ENCODE results near the gene GPRIN2.
"Not testable (repeated sequence)": the region's sequence is repeated elsewhere in the genome, so short reads cannot be mapped to it uniquely, and the experiment has no call there.

GPRIN2 gene

GRCh38 chr10:46556515-46557318, at the start of gene GPRIN2:
Gene GPRIN2 (minus strand): TSS chr10:46556658. CDS start chr10:46550736, 5,922 bp downstream.
- no peak for DNase-seq (ENCODE audit: low read depth)

GRCh38 chr10:46600516-46600915, 44.1 kb upstream of the GPRIN2 start:
- DNase-seq (ENCODE audit: low read depth), result not testable (repeated sequence)

- not testable (repeated sequence) for DNase-seq (ENCODE audit: low read depth)
These were observed 41.3 kb upstream of the GPRIN2 start for GRCh38 chr10:46597616-46598246.

GRCh38 chr10:46596570-46596969, 40.1 kb upstream of the GPRIN2 start:
- not testable (repeated sequence) for DNase-seq (ENCODE audit: low read depth)

- not testable (repeated sequence) for DNase-seq (ENCODE audit: low read depth)
These were observed 38.1 kb upstream of the GPRIN2 start for GRCh38 chr10:46594453-46595063.

GRCh38 chr10:46593307-46593706, 36.8 kb upstream of the GPRIN2 start:
- DNase-seq (ENCODE audit: low read depth), result not testable (repeated sequence)

- not testable (repeated sequence) for DNase-seq (ENCODE audit: low read depth)
These were observed 34.6 kb upstream of the GPRIN2 start for GRCh38 chr10:46591053-46591452.

- DNase-seq (ENCODE audit: low read depth), result not testable (repeated sequence)
These were observed 33.1 kb upstream of the GPRIN2 start for GRCh38 chr10:46589589-46589988.

GRCh38 chr10:46588221-46588620, 31.8 kb upstream of the GPRIN2 start:
- not testable (repeated sequence) for DNase-seq (ENCODE audit: low read depth)

- not testable (repeated sequence) for DNase-seq (ENCODE audit: low read depth)
These were observed 31.1 kb upstream of the GPRIN2 start for GRCh38 chr10:46587546-46587945.

GRCh38 chr10:46585246-46585645, 28.8 kb upstream of the GPRIN2 start:
- not testable (repeated sequence) for DNase-seq (ENCODE audit: low read depth)

GRCh38 chr10:46584196-46584595, 27.7 kb upstream of the GPRIN2 start:
- DNase-seq (ENCODE audit: low read depth), result not testable (repeated sequence)

GRCh38 chr10:46582568-46582967, 26.1 kb upstream of the GPRIN2 start:
- not testable (repeated sequence) for DNase-seq (ENCODE audit: low read depth)

- DNase-seq (ENCODE audit: low read depth), result not testable (repeated sequence)
These were observed 25.5 kb upstream of the GPRIN2 start for GRCh38 chr10:46581997-46582396.

GRCh38 chr10:46579378-46579777, 22.9 kb upstream of the GPRIN2 start:
- DNase-seq (ENCODE audit: low read depth), result not testable (repeated sequence)

- not testable (repeated sequence) for DNase-seq (ENCODE audit: low read depth)
These were observed 22.2 kb upstream of the GPRIN2 start, which contains the start of gene SYT15 for GRCh38 chr10:46578474-46579178. Gene SYT15 (plus strand): TSS chr10:46579128. CDS start chr10:46579169, 41 bp downstream.

- DNase-seq (ENCODE audit: low read depth), result not testable (repeated sequence)
These were observed 21.4 kb upstream of the GPRIN2 start for GRCh38 chr10:46577624-46578473.

- not testable (repeated sequence) for DNase-seq (ENCODE audit: low read depth)
These were observed 17.4 kb upstream of the GPRIN2 start for GRCh38 chr10:46573884-46574283.

GRCh38 chr10:46573314-46573713, 16.9 kb upstream of the GPRIN2 start:
- not testable (repeated sequence) for DNase-seq (ENCODE audit: low read depth)

GRCh38 chr10:46572765-46573164, 16.3 kb upstream of the GPRIN2 start:
- not testable (repeated sequence) for DNase-seq (ENCODE audit: low read depth)

- DNase-seq (ENCODE audit: low read depth), result not testable (repeated sequence)
These were observed 14.2 kb upstream of the GPRIN2 start for GRCh38 chr10:46570655-46571054.

Measured in HS-27A (cell line).